HG03520 (cell line): ENCODE results near the gene GLYATL3.

Experiments used
- ATAC-seq: cut with Tn5 transposase; IDR thresholded peaks from one replicate; pipeline ENCODE4 v1.9.1; 2021; ENCODE audit warnings: mild to moderate bottlenecking, moderate library complexity; ENCODE audit not compliant: unreplicated experiment

GLYATL3 gene

GRCh38 chr6:49513153-49513989 is 13.6 kb downstream of the GLYATL3 start:
- ATAC-seq = no peak

DNA sequence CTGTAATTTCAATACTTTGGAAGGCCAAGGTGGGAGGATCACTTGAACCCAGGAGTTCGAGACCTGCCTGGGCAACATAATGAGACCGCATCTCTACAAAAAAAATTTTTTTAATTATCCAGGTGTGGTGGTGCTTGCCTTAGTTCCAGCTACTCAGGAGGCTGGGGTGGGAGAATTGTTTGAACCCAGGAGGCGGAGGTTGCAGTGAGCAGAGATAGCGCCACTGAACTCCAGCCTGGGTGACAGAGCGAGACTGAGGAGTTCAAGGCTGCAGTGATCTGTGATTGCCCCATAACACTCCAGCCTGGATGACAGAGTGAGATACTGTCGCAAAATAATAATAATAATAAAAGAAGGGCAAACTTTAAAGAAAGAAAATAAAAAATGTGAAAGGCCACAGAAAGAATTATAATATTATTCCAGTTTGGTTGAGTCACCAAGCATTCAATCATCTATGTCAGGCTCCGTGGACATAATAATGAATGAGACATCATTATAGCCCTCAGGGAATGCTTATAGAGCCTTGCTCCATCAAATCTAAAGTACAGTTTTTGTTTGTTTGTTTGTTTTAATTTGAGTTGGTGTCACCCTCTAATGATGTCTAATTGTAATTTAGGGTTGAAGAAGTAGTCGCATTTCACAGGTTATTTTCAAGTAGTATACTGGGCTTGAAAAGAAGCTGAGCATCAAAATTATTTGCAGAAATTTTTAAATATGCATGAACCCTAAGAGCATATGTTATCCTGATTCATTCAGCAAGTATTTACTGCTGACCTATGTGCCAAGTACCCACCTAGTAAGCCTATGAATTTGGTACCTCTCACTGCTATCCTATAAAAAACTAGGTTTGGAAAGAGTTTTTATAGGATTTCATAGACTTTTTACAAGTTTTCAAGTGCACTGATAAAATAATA is 15.1 kb downstream of the GLYATL3 start:
- no peak for ATAC-seq

- ATAC-seq = no peak
These were observed 15.9 kb downstream of the GLYATL3 start for GRCh38 chr6:49515485-49516146.

DNA sequence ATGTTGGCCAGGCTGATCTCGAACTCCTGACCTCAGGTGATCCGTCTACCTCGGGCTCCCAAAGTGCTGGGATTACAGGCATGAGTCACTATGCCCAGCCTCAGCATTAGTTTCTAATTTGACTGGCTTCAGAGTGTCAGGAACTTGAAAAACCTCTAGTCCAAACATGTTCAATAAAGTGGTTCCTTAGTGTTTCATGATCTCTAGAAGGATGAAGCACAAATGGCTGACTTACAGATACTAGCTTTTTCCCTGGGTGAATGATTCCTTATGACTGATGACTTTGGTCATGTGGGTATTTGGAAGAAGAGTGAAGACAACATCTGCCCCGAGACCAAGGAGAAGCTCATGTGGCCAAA is 16.4 kb downstream of the GLYATL3 start:
- no peak for ATAC-seq

GRCh38 chr6:49517919-49518318 is 18.2 kb downstream of the GLYATL3 start:
- ATAC-seq = no peak

GRCh38 chr6:49519660-49520059 is 19.9 kb downstream of the GLYATL3 start:
- ATAC-seq = peak; percentile 89

DNA sequence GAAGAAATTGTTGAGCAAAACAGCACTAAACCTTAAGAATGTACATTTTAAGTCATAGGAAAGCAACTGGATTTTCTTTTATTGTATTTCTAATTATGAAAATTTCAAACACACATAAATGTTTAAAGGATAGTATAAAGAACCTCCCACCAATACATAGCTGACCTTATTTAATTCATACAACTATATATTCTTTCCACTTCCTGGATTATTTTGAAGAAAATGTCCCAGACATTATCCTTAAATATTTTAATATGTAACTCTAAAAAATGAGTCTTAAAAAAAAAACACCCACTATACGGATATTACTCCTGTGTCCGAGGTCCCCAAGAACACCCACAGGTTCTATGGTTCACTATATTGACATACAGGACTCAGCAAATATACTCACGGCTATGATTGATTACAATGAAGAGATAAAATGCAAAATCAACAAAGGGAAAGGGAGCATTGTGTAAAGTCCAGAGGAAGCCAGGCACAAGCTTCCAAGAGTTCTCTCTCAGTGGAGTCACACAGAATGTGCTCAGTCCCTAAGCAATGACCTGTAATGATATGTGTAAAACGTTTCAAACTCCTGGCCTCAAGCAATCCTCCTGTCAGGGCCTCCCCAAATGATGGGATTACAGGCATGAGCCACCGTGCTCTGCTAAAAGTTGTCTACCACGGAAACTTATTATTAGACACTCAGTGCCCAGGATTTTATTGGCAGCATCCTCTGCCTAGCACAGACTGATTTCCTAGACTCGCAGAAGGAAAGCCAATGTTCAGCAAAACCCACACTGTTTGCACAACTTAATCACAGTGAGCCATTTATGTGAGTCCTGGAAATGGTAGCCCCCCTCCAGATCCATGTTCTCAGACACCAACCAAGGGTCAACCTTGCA is 23.2 kb downstream of the GLYATL3 start:
- ATAC-seq = no peak

GRCh38 chr6:49523901-49524300 is 24.2 kb downstream of the GLYATL3 start:
- no peak for ATAC-seq

- ATAC-seq = no peak
These were observed 24.8 kb downstream of the GLYATL3 start for GRCh38 chr6:49524541-49524940.

DNA sequence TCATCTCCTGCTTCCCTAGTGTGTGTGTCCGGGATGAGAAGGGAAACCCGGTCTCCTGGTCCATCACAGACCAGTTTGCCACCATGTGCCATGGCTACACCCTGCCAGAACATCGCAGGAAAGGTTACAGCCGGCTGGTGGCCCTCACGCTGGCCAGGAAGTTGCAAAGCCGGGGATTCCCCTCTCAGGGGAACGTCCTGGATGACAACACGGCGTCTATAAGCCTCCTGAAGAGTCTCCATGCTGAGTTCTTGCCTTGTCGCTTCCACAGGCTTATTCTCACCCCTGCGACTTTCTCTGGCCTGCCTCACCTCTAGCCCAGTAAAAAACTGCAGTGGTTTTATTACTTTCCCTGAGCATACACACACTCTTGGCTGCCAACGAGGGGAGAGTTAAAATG is 26.9 kb downstream of the GLYATL3 start:
- no peak for ATAC-seq

GRCh38 chr6:49527320-49527719 is 27.6 kb downstream of the GLYATL3 start:
- ATAC-seq = no peak

GRCh38 chr6:49528571-49528970 is 28.8 kb downstream of the GLYATL3 start:
- no peak for ATAC-seq

- ATAC-seq = no peak
These were observed 30.5 kb downstream of the GLYATL3 start for GRCh38 chr6:49530141-49530776.

- peak; percentile 96 for ATAC-seq
These were observed 32.2 kb downstream of the GLYATL3 start for GRCh38 chr6:49531774-49532569.

DNA sequence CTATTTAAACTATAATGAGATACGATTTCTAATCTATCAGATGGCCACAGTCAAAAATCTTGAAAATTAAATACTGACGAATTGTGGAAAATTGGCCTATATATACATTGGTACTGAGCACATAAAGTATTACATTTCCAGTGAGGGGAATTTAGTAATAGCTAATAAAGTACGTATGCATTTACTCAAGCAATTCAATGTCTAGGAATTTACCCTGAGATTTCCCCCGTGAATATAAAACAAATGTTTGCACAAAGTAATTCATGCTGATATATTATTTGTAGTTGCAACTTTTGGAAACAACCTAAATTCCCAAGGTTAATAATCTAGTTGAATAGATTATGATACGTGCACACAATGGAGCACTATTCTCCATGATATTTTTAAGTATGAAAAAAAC is 36.1 kb downstream of the GLYATL3 start:
- ATAC-seq = no peak

- ATAC-seq = no peak
These were observed 39.4 kb downstream of the GLYATL3 start for GRCh38 chr6:49539102-49539501.

GRCh38 chr6:49540614-49541013 is 40.9 kb downstream of the GLYATL3 start:
- no peak for ATAC-seq

DNA sequence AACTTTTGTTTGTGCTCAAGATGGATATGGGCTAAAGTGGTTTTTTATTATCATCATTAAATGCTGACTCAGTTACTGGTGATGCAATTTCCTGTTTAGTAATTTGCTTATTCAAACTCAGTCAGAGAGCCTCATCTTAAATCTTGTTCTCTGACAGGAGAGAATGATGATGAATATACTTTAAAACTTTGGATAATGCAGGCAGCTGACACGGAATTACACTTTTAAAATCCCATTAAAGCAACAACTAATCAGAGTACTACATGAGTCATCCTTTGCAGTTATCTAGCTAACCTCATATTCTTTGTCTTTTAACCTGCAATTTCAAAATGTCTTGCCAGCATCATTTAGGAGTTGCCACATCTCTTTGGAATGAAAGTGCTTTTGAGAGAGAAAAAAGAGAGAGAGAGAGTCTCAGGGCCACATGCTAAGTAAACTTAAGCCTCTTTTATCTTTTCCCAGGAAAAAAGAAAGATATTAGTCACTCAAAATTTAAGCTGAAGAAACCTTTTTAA is 41.5 kb downstream of the GLYATL3 start:
- no peak for ATAC-seq

DNA sequence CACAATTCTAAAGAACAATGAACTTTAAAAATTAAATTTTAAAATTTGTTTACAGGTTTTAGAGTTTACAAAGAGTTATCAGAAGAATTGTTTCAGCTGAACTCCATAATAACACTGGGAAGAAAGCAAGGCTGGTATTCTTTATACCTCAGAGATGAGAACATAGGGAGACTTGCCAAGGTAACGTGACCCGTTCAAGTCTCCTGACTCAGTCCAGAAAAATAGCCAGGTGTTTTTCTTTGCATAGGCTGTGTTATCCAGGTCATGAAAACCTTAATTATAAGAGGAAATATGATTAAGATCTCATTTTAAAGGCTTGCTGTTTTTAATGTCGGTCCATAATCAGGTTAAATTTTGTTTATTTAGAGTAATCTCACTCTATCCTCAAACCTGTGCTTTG is 42.2 kb downstream of the GLYATL3 start:
- no peak for ATAC-seq
